ENCODE results near the gene RBM38. TPM values are rescaled to one million over a fixed set of nuclear protein-coding genes. Genes with fewer than 3 reads are reported as not detected.

The RBM38 gene
- polyA plus RNA-seq, 4 donors = 13.2 to 17.5 (median 15.8) TPM

DNA sequence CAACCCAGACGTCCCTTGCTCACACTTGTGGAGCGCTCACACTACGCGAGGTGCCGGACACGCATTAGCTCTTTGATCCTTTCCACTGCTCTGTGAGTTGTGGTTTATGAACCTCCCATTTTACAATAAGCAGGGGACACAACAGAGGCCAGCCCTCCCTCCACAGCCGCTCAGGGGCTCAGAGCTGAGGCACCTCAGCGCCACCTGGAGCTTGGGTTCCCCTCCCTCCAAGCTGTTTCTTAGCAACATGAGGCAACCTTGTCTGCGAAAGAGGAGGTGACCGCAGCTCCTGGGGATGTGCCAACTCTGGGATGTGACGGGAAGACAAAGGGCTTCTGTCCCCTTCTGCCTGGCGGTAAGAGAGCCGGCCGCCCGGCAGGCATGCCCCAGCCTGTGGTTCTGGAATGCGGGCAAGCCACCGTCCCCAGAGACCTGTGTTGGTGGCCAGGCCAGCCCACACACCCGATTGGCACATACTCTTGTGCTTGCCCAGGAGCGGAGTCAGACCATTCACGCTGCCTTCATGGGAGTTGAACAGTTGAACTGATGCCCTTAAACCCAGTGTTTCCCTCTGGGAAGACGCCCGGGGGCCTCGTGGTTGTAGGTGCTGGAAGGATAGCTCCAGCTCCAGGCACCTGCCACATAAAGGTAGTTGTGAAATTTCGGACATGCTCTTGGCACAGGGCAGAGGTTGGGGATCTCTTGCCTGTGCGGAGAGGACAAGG lies 44.5 kb downstream of the RBM38 start:
- Histone ChIP-seq H3K4me1 (ENCODE audit: control insufficient read depth in 3 of 3, insufficient read depth in 2 of 3, low read depth in 1 of 3, low read length in 2 of 3) (peaks cover 0 to 5% (median 0%) of the 10 kb centered on the region in 3 donors), H3K36me3 (ENCODE audit: control insufficient read depth in 3 of 3, insufficient read depth in 2 of 3, low read depth in 1 of 3, low read length in 3 of 3) (no peaks in the 10 kb centered on the region), H3K9me3 (ENCODE audit: control insufficient read depth in 2 of 2, insufficient read depth in 1 of 2, low read depth in 1 of 2, low read length in 1 of 2) (peaks cover 0 to 18% of the 10 kb centered on the region in 2 donors), H3K4me3 (ENCODE audit: low read depth in 1 of 3, low read length in 3 of 3) (no peak overlapping the region), H3K27ac (ENCODE audit: low read depth in 1 of 3, low read length in 2 of 3) (no peak overlapping the region), H3K27me3 (ENCODE audit: control insufficient read depth in 3 of 3, insufficient read depth in 3 of 3, low read length in 3 of 3) (peaks cover 0 to 2% (median 0%) of the 10 kb centered on the region in 3 donors)
- 12 to 41% (median 32%) methylated on average over 25 of the region's 25 CpGs for WGBS, 3 donors
- no peak for FAIRE-seq
- DNase-seq = peak; percentile 41 to 51

DNA sequence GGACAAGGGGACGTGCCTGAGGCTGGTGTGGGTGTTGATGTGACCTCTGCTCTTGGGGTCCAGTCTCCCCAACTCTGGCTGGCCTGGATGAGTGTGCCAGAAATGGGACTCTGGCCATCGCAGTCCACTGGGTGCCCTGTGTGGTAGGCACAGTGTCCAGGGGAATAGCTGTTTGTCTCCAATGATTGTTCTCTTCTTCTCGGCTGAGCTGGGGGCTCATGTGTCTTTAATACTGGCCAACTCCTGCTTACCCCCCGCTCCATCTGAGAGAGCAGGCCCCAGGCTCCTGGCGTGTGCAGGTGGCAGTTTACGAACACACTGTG lies 45.0 kb downstream of the RBM38 start:
- Histone ChIP-seq H3K4me1 (ENCODE audit: control insufficient read depth in 3 of 3, insufficient read depth in 2 of 3, low read depth in 1 of 3, low read length in 2 of 3) (peaks cover 0 to 5% (median 0%) of the 10 kb centered on the region in 3 donors), H3K4me3 (ENCODE audit: low read depth in 1 of 3, low read length in 3 of 3) (no peak overlapping the region), H3K36me3 (ENCODE audit: control insufficient read depth in 3 of 3, insufficient read depth in 2 of 3, low read depth in 1 of 3, low read length in 3 of 3) (no peaks in the 10 kb centered on the region), H3K27ac (ENCODE audit: low read depth in 1 of 3, low read length in 2 of 3) (no peak overlapping the region), H3K9me3 (ENCODE audit: control insufficient read depth in 2 of 2, insufficient read depth in 1 of 2, low read depth in 1 of 2, low read length in 1 of 2) (peaks cover 0 to 18% of the 10 kb centered on the region in 2 donors), H3K27me3 (ENCODE audit: control insufficient read depth in 3 of 3, insufficient read depth in 3 of 3, low read length in 3 of 3) (peaks cover 0 to 2% (median 0%) of the 10 kb centered on the region in 3 donors)
- FAIRE-seq (no peak), DNase-seq (no peak)
- 72 to 93% (median 81%) methylated on average over 6 of the region's 6 CpGs for WGBS, 3 donors

DNA sequence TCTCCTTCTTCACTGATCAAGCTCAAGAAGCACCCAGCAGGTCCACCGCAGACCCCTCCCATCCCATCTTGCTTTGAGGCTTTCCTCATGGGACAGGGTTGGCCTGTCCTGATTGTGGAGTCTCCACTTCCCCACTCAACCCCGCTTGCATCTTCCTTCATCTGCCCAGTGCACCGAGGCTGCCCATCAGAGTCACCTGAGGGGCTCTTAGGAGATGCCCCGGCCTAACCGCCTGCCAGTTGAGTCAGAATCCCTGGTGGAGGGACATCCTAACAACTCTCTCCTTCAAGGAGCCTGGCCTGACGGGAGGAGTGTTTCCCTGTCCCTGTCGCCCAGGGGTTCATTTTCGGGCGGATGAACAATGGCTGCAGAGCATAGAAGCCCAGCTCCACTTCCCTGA lies 46.1 kb downstream of the RBM38 start:
- H3K9me3 ChIP-seq (ENCODE audit: control insufficient read depth in 2 of 2, insufficient read depth in 1 of 2, low read depth in 1 of 2, low read length in 1 of 2) = peaks cover 0 to 18% of the 10 kb centered on the region in 2 donors
- H3K4me3 ChIP-seq (ENCODE audit: low read depth in 1 of 3, low read length in 3 of 3) = no peak overlapping the region
- peaks cover 0 to 5% (median 0%) of the 10 kb centered on the region in 3 donors for H3K4me1 ChIP-seq (ENCODE audit: control insufficient read depth in 3 of 3, insufficient read depth in 2 of 3, low read depth in 1 of 3, low read length in 2 of 3)
- H3K27me3 ChIP-seq (ENCODE audit: control insufficient read depth in 3 of 3, insufficient read depth in 3 of 3, low read length in 3 of 3) = peaks cover 0 to 2% (median 0%) of the 10 kb centered on the region in 3 donors
- FAIRE-seq (no peak), DNase-seq (no peak)
- no peak overlapping the region for H3K27ac ChIP-seq (ENCODE audit: low read depth in 1 of 3, low read length in 2 of 3)
- WGBS, 3 donors = 85 to 93% (median 87%) methylated on average over 9 of the region's 9 CpGs
- H3K36me3 ChIP-seq (ENCODE audit: control insufficient read depth in 3 of 3, insufficient read depth in 2 of 3, low read depth in 1 of 3, low read length in 3 of 3) = no peaks in the 10 kb centered on the region

DNA sequence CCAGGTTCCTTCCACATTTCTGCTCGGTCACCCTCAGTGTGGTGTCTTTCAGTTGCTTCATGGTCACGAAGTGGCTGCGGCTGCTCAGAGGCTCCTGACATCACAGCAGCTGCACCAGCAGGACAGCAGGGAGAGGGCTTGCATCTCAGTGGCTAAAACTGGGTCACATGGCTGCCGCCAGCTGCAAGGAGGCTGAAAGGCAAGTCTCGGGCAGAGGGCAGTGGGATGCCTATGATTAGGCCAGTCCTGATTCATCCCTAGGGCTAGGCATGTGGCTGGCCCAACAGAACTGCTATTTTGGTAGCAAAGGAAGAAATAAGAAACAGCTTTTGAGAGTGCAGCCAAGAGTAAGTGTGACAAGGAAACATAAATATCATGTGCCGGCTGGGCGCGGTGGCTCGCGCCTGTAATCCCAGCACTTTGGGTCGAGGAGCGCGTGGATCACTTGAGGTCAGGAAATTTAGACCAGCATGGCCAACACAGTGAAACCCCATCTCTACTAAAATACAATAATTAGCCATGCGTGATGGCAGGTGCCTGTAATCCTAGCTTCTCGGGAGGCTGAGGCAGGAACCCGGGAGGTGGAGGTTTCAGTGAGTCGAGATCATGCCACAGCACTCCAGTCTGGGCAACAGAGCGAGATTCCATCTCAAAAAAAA lies 46.6 kb downstream of the RBM38 start:
- FAIRE-seq (no peak), DNase-seq (no peak)
- Histone ChIP-seq H3K36me3 (ENCODE audit: control insufficient read depth in 3 of 3, insufficient read depth in 2 of 3, low read depth in 1 of 3, low read length in 3 of 3) (no peaks in the 10 kb centered on the region), H3K27me3 (ENCODE audit: control insufficient read depth in 3 of 3, insufficient read depth in 3 of 3, low read length in 3 of 3) (peaks cover 0 to 2% (median 0%) of the 10 kb centered on the region in 3 donors), H3K27ac (ENCODE audit: low read depth in 1 of 3, low read length in 2 of 3) (no peak overlapping the region), H3K4me3 (ENCODE audit: low read depth in 1 of 3, low read length in 3 of 3) (no peak overlapping the region), H3K4me1 (ENCODE audit: control insufficient read depth in 3 of 3, insufficient read depth in 2 of 3, low read depth in 1 of 3, low read length in 2 of 3) (peaks cover 0 to 2% (median 0%) of the 10 kb centered on the region in 3 donors), H3K9me3 (ENCODE audit: control insufficient read depth in 2 of 2, insufficient read depth in 1 of 2, low read depth in 1 of 2, low read length in 1 of 2) (peaks cover 0 to 18% of the 10 kb centered on the region in 2 donors)
- 77 to 84% (median 82%) methylated on average over 18 of the region's 18 CpGs for WGBS, 3 donors

DNA sequence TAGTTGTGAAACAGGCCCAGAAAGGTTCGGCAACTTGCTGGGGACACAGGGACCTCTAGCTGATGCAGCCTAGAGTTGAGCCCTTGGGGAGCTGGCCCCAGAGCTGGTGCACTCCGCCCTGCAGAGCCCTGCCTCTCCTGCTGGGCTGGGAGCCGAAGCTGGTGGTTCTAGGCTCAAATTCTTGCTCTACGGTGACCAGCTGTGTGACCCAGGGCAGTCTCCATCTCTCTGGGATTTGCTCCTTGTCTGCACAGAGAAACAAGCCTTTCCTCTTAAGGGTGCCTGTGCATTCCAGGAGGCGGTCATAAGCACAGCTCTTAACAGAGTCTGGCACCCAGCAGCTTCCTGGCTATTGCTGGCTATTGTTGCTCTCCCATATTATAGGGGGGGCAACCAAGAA lies 47.4 kb downstream of the RBM38 start:
- peaks cover 0 to 18% of the 10 kb centered on the region in 2 donors for H3K9me3 ChIP-seq (ENCODE audit: control insufficient read depth in 2 of 2, insufficient read depth in 1 of 2, low read depth in 1 of 2, low read length in 1 of 2)
- no peak for FAIRE-seq
- peaks cover 0 to 2% (median 0%) of the 10 kb centered on the region in 3 donors for H3K4me1 ChIP-seq (ENCODE audit: control insufficient read depth in 3 of 3, insufficient read depth in 2 of 3, low read depth in 1 of 3, low read length in 2 of 3)
- 69 to 80% (median 72%) methylated on average over 5 of the region's 5 CpGs for WGBS, 3 donors
- no peak for DNase-seq
- H3K4me3 ChIP-seq (ENCODE audit: low read depth in 1 of 3, low read length in 3 of 3) = no peak overlapping the region
- H3K27me3 ChIP-seq (ENCODE audit: control insufficient read depth in 3 of 3, insufficient read depth in 3 of 3, low read length in 3 of 3) = peaks cover 0 to 2% (median 0%) of the 10 kb centered on the region in 3 donors
- no peaks in the 10 kb centered on the region for H3K36me3 ChIP-seq (ENCODE audit: control insufficient read depth in 3 of 3, insufficient read depth in 2 of 3, low read depth in 1 of 3, low read length in 3 of 3)
- H3K27ac ChIP-seq (ENCODE audit: low read depth in 1 of 3, low read length in 2 of 3) = no peak overlapping the region

DNA sequence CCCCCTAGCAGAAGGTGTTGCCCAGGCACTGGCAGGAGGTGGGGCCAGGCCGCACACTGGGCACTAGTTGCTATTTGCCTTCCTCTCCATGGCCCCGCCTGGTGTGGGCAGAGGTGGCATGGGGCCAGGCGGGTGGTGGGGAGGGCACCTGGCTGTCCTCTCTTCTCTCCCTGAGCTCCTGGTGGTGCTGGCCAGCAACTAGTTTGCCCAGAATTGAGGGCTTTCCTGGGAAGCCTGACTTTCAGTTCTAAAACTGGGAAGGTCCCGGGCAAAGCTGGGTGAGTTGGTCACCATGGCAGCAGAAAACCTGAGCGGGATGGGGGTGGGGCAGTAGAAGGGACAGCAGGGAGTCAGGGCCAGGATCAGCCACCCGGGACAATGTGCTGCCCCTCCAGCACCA lies 48.2 kb downstream of the RBM38 start:
- Histone ChIP-seq H3K27ac (ENCODE audit: low read depth in 1 of 3, low read length in 2 of 3) (peak overlapping the region in 2 of 3 donors; percentile 12 to 28), H3K9me3 (ENCODE audit: control insufficient read depth in 2 of 2, insufficient read depth in 1 of 2, low read depth in 1 of 2, low read length in 1 of 2) (peaks cover 0 to 18% of the 10 kb centered on the region in 2 donors), H3K36me3 (ENCODE audit: control insufficient read depth in 3 of 3, insufficient read depth in 2 of 3, low read depth in 1 of 3, low read length in 3 of 3) (no peaks in the 10 kb centered on the region), H3K4me3 (ENCODE audit: low read depth in 1 of 3, low read length in 3 of 3) (no peak overlapping the region), H3K27me3 (ENCODE audit: control insufficient read depth in 3 of 3, insufficient read depth in 3 of 3, low read length in 3 of 3) (peaks cover 0 to 2% (median 0%) of the 10 kb centered on the region in 3 donors), H3K4me1 (ENCODE audit: control insufficient read depth in 3 of 3, insufficient read depth in 2 of 3, low read depth in 1 of 3, low read length in 2 of 3) (peaks cover 0 to 2% (median 0%) of the 10 kb centered on the region in 3 donors)
- no peak for DNase-seq
- WGBS, 3 donors = 20 to 52% (median 33%) methylated on average over 5 to 6 of the region's 6 CpGs
- no peak for FAIRE-seq

DNA sequence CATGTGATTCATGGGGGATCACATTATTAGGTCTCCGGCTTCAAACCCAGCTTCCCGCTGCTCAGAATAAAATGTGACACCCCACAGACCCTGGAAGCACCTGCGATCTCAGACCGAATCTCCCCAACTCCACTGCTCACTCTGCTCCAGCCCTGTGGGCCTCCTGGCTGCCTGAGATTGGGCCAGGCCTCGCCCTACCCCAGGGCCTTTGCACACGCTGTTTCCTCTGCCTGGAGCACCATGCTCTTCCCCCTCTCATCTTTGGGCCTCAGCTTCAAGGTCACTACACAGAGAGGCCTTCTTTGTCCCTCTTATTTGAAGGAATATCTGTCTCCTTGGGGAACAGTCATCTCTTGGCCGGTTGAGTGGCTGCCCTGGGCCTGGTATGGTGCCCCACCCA lies 48.8 kb downstream of the RBM38 start:
- Histone ChIP-seq H3K4me1 (ENCODE audit: control insufficient read depth in 3 of 3, insufficient read depth in 2 of 3, low read depth in 1 of 3, low read length in 2 of 3) (peaks cover 0 to 2% (median 0%) of the 10 kb centered on the region in 3 donors), H3K36me3 (ENCODE audit: control insufficient read depth in 3 of 3, insufficient read depth in 2 of 3, low read depth in 1 of 3, low read length in 3 of 3) (no peaks in the 10 kb centered on the region), H3K27me3 (ENCODE audit: control insufficient read depth in 3 of 3, insufficient read depth in 3 of 3, low read length in 3 of 3) (peaks cover 0 to 2% (median 0%) of the 10 kb centered on the region in 3 donors), H3K9me3 (ENCODE audit: control insufficient read depth in 2 of 2, insufficient read depth in 1 of 2, low read depth in 1 of 2, low read length in 1 of 2) (peaks cover 0 to 15% of the 10 kb centered on the region in 2 donors), H3K4me3 (ENCODE audit: low read depth in 1 of 3, low read length in 3 of 3) (no peak overlapping the region), H3K27ac (ENCODE audit: low read depth in 1 of 3, low read length in 2 of 3) (peak overlapping the region in 2 of 3 donors; percentile 14 to 65)
- FAIRE-seq (no peak), DNase-seq (no peak)
- 80 to 90% (median 87%) methylated on average over 7 of the region's 7 CpGs for WGBS, 3 donors

DNA sequence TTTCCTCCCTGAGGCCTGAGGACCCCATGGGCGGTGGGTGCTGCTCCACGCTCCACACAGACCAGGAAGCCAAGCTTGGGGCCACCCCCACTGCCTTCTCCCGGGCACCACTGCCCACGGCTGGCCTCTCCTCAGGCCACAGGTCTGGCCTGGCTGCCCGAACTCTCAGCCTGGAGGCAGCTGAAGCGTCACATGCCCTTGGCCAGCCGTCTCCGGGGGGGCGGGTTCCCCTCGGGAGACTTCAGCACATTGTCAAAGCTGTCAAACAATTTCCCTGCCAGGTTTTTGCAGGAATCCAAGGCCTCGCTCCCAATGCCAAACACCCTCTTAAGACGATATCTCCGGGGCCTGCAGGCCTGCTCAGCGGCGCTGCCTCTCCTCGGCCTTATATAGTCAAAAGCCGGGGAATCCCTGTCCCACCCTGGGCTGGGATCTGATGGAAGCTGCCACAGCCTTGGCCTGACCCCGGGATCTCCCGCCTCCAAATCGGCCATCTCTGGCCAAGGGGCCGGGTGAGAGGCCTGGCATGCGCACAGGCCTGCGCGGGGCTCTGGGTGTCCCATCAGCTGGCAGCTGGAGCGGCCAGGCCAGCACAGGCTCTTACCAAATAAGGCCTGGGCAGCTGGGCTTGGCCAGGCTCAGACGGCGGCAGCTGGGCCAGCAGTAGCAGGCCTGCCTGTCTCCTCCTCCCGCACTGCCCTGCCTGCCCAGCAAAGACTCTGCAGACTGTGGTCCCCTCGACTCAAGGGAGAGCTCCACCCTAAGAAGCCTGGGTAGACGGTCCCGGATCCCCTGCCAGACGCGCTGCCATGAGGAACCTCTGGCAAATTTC lies 49.7 kb downstream of the RBM38 start:
- no peak for FAIRE-seq

More for the DNA sequence above, 49.7 kb downstream of the RBM38 start:
- peak overlapping the region in 2 of 3 donors; percentile 65 to 74 for H3K27ac ChIP-seq (ENCODE audit: low read depth in 1 of 3, low read length in 2 of 3)
- H3K9me3 ChIP-seq (ENCODE audit: control insufficient read depth in 2 of 2, insufficient read depth in 1 of 2, low read depth in 1 of 2, low read length in 1 of 2) = peaks cover 0 to 15% of the 10 kb centered on the region in 2 donors
- 56 to 68% (median 66%) methylated on average over 30 to 33 of the region's 33 CpGs for WGBS, 3 donors
- H3K27me3 ChIP-seq (ENCODE audit: control insufficient read depth in 3 of 3, insufficient read depth in 3 of 3, low read length in 3 of 3) = peaks cover 0 to 2% (median 0%) of the 10 kb centered on the region in 3 donors
- H3K4me3 ChIP-seq (ENCODE audit: low read depth in 1 of 3, low read length in 3 of 3) = no peak overlapping the region
- DNase-seq = peak in 1 of 2 donors; percentile 28
- no peaks in the 10 kb centered on the region for H3K36me3 ChIP-seq (ENCODE audit: control insufficient read depth in 3 of 3, insufficient read depth in 2 of 3, low read depth in 1 of 3, low read length in 3 of 3)
- H3K4me1 ChIP-seq (ENCODE audit: control insufficient read depth in 3 of 3, insufficient read depth in 2 of 3, low read depth in 1 of 3, low read length in 2 of 3) = peaks cover 0 to 2% (median 0%) of the 10 kb centered on the region in 3 donors
